Gastroesophageal sphincter (tissue), 4 donors: ENCODE data around the gene MIDN. TPM values are rescaled to one million over a fixed set of nuclear protein-coding genes. Genes with fewer than 3 reads are reported as not detected.

Source experiments
- ATAC-seq: fragments of 150-250 bp; one replicate; pipeline ENCODE4 v1.9.1; 2016; ENCODE audit warnings: mild to moderate bottlenecking, moderate library complexity
- H3K27ac ChIP-seq, 4 donors: fragments of 200-600 bp; sonication (generic) in 3 of 4; 1 replicate in 3 of 4; 2 replicates in 1 of 4; pipeline ENCODE4 v1.5.1; 2016 to 2019
- H3K27me3 ChIP-seq: fragments of 200-600 bp; sonication (generic); one replicate; pipeline ENCODE4 v1.5.1; 2019
- H3K36me3 ChIP-seq, 2 donors: fragments of 200-600 bp; sonication (generic); one replicate each; pipeline ENCODE4 v1.5.1; 2019; ENCODE audit warnings: control low read depth in 1 of 2
- H3K4me1 ChIP-seq, 3 donors: fragments of 200-600 bp; sonication (generic); 1 replicate in 2 of 3; 2 replicates in 1 of 3; pipeline ENCODE4 v1.5.1; 2016 to 2019; ENCODE audit warnings: control low read depth in 2 of 3
- H3K4me3 ChIP-seq, 2 donors: fragments of 200-600 bp; sonication (generic); one replicate each; pipeline ENCODE4 v1.5.1; 2019; ENCODE audit warnings: mild to moderate bottlenecking in 1 of 2, moderate library complexity in 1 of 2
- H3K9me3 ChIP-seq, 3 donors: fragments of 200-600 bp; sonication (generic); one replicate each; pipeline ENCODE4 v1.5.1; 2017 to 2019; ENCODE audit warnings: control low read depth in 2 of 3
- CTCF ChIP-seq, 4 experiments: fragments of 200-600 bp in 2 of 4; fragments of 450-650 bp in 2 of 4; sonication (generic) in 1 of 4; IDR thresholded peaks; one replicate each; pipeline ENCODE4 v1.5.1; 2017 to 2019; ENCODE audit warnings: antibody characterized with exemption in 4 of 4, mild to moderate bottlenecking in 2 of 4, moderate library complexity in 2 of 4
- EP300 ChIP-seq: sonication (generic); formaldehyde crosslinking; IDR thresholded peaks from one replicate; pipeline ENCODE4 v1.6.1; 2017; ENCODE audit warnings: antibody characterized with exemption, mild to moderate bottlenecking
- POLR2A ChIP-seq, 2 donors: fragments of 450-650 bp; IDR thresholded peaks; one replicate each; pipeline ENCODE4 v1.6.1; 2017; ENCODE audit warnings: antibody characterized with exemption in 2 of 2, mild to moderate bottlenecking in 2 of 2, moderate library complexity in 1 of 2
- POLR2AphosphoS5 ChIP-seq: sonication (generic); formaldehyde crosslinking; IDR thresholded peaks from one replicate; pipeline ENCODE4 v1.6.1; 2017; ENCODE audit warnings: antibody characterized with exemption
- WGBS, 2 donors: methylation state at CpG; one replicate each; pipeline ENCODE4 v1.1.5; 2018; ENCODE audit warnings: low coverage in 1 of 2; 5-methylcytosine and 5-hydroxymethylcytosine counted together
- total RNA-seq, 4 donors: library from RNA; depleted of rRNA; stranded (reverse); fragments of >200 nt; gene quantifications; one replicate each; pipeline ENCODE4 v1.1.0, GENCODE V29; 2016

The MIDN gene
- total RNA-seq, 4 donors from 2014 or later, result 20.0 to 40.1 (median 24.2) TPM

DNA sequence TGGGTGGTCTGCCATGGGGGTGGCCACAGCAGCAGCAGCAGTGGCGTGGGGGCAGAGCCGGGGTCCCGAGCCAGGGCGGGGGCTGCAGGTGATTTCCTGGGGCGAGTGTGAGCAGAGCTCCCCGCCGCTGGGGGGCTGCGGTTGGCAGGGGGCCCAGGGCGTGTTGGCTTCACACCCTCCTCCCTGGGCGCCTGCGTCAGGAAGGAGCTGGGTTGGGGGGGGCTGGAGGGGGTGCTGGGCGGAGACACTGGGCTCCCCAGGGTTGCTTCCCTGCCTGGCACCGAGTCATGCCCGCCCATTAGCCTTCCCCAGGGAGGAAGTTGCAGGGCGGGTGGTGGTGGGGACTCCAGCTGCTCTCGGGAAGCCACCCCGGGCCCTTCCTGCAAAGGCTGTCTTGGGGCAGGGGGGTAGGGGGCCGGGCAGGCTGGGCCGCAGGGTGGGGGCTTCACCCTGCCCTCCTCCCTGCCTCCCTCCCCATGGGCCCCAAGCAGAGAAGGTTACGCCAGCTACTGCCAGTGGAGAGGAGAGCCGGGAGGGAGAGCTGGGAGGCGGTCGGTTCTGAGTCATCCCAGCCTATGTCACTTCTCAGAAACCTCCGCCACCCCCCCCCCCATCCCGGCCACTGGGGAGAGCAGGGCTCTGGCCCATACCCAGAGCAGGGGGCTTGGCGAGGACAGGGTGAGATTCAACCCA, 4.6 kb downstream of the MIDN start:
- Histone ChIP-seq H3K4me1 (peaks cover 0 to 75% (median 36%) of the 10 kb centered on the region in 3 donors), H3K9me3 (no peaks in the 10 kb centered on the region), H3K4me3 (peak overlapping the region; percentile 11 to 86), H3K27me3 (no peaks in the 10 kb centered on the region), H3K27ac (peak overlapping the region; percentile 70 to 100 (median 100)), H3K36me3 (peaks cover 3 to 53% of the 10 kb centered on the region in 2 donors)
- no CpG with 5 or more reads among the region's 26 CpGs for WGBS, 2 donors
- TF ChIP-seq CTCF (IDR thresholded peaks at IDR 0.05) (peak in 3 of 4 experiments; percentile 30 to 51 (median 35)), POLR2A (IDR thresholded peaks at IDR 0.05) (peak in 1 of 2 donors; percentile 2), EP300 (no peak), POLR2AphosphoS5 (peak; percentile 58)
- peak; percentile 62 for ATAC-seq

- WGBS, 2 donors, result 0% methylated on average over 3 of the region's 23 CpGs; no CpG with 5 or more reads in 1 of the 2 donors
- Histone ChIP-seq H3K36me3 (peaks cover 3 to 57% of the 10 kb centered on the region in 2 donors), H3K4me1 (peaks cover 0 to 77% (median 39%) of the 10 kb centered on the region in 3 donors), H3K9me3 (no peaks in the 10 kb centered on the region), H3K4me3 (peak overlapping the region; percentile 11 to 86), H3K27me3 (no peaks in the 10 kb centered on the region), H3K27ac (peak overlapping the region; percentile 70 to 100 (median 100))
- TF ChIP-seq POLR2AphosphoS5 (peak; percentile 84), POLR2A (IDR thresholded peaks at IDR 0.05) (no peak), CTCF (IDR thresholded peaks at IDR 0.05) (peak in 2 of 4 experiments; percentile 9 to 13)
- peak; percentile 16 for ATAC-seq
Measured at GRCh38 chr19:1253514-1254080, 5.2 kb downstream of the MIDN start.

- WGBS, 2 donors, result no CpG with 5 or more reads among the region's 37 CpGs
- TF ChIP-seq CTCF (IDR thresholded peaks at IDR 0.05) (no peak), POLR2AphosphoS5 (peak; percentile 31)
- no peaks in the 10 kb centered on the region for H3K27me3 ChIP-seq
- H3K27ac ChIP-seq, result peak overlapping the region; percentile 70 to 100 (median 100)
- no peaks in the 10 kb centered on the region for H3K9me3 ChIP-seq
- no peak for ATAC-seq
- H3K36me3 ChIP-seq, result peaks cover 3 to 57% of the 10 kb centered on the region in 2 donors
- peak overlapping the region; percentile 11 to 86 for H3K4me3 ChIP-seq
- peaks cover 0 to 82% (median 43%) of the 10 kb centered on the region in 3 donors for H3K4me1 ChIP-seq
Measured at GRCh38 chr19:1254081-1254527, 5.7 kb downstream of the MIDN start.

DNA sequence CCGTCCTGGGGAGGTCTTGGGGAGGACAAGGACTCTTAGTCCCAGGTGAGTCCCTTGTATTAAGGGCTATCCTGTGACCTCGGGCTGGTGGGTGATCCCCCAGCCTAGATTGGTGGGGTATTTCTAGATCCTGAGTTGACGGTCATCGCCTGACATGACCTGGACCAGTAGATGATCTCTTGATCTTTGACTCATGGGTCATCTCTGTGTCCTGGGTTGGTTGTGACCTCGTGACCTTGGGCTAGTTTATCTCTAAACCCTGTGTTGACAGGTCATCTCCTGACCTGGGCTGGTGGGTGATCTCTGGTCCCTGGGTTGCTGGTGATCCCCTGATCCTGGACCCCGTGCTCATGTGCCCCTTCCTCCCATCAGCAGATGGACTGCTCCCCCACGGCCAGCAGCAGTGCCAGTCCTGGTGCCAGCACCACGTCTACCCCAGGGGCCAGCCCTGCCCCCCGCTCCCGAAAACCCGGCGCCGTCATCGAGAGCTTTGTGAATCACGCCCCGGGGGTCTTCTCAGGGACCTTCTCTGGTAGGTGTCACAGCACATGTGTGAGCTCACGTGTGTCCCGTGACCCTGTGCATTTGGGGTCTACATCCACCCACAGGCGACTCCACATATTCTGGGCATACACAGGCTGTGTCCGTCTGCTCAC, 6.3 kb downstream of the MIDN start:
- TF ChIP-seq CTCF (IDR thresholded peaks at IDR 0.05), result no peak
- no peak for TF ChIP-seq POLR2A (IDR thresholded peaks at IDR 0.05)
- TF ChIP-seq EP300, result no peak
- no peak for TF ChIP-seq POLR2AphosphoS5
- Histone ChIP-seq H3K27me3 (no peaks in the 10 kb centered on the region), H3K9me3 (no peaks in the 10 kb centered on the region), H3K36me3 (peaks cover 3 to 57% of the 10 kb centered on the region in 2 donors), H3K4me3 (peak overlapping the region in 1 of 2 donors; percentile 86), H3K27ac (peak overlapping the region; percentile 70 to 100 (median 100)), H3K4me1 (peaks cover 0 to 88% (median 49%) of the 10 kb centered on the region in 3 donors)
- ATAC-seq, result no peak
- WGBS, 2 donors, result 60 to 80% methylated on average over 1 of the region's 20 CpGs
